Muscle of back (tissue), 11 donors: ENCODE results near the gene NUP98. TPM values are rescaled to one million over a fixed set of nuclear protein-coding genes. Genes with fewer than 3 reads are reported as not detected.
"Not testable (repeated sequence)": the region's sequence is repeated elsewhere in the genome, so short reads cannot be mapped to it uniquely, and the experiment has no call there.

Experiments used
- DNase-seq, 3 donors: peaks; one replicate each; pipeline versions ENCODE4 v3.0.0 to v3.0.0-alpha.2; 2013
- polyA plus RNA-seq, 10 donors: library from polyadenylated mRNA; unstranded; fragments of 120-200 nt; gene quantifications; one replicate each; pipeline ENCODE4 v1.2.1, GENCODE V29; 2013; ENCODE audit not compliant: insufficient read length in 10 of 10

Gene NUP98
- polyA plus RNA-seq, 10 donors = 32.0 to 46.1 (median 38.1) TPM

DNA sequence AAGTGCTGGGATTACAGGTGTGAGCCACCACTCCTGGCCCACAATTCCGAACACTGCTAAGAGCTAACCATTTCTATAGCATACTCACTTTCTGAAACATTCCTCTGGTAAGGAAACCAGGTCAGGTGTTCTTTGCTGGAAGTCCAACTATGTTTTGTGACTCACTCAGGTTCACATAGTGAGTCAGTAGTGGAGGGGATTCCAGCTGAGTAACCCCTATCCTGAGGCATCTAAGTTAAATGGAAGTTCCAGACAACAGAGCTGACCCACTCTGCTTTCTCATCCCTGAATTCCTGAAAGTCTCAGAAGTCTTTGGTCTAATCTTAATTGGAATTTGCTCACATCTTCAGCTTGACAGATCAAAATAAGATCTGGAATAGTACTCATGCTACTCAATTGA is 123.2 kb downstream of the NUP98 start:
- peak in 1 of 3 donors; percentile 8 for DNase-seq

DNA sequence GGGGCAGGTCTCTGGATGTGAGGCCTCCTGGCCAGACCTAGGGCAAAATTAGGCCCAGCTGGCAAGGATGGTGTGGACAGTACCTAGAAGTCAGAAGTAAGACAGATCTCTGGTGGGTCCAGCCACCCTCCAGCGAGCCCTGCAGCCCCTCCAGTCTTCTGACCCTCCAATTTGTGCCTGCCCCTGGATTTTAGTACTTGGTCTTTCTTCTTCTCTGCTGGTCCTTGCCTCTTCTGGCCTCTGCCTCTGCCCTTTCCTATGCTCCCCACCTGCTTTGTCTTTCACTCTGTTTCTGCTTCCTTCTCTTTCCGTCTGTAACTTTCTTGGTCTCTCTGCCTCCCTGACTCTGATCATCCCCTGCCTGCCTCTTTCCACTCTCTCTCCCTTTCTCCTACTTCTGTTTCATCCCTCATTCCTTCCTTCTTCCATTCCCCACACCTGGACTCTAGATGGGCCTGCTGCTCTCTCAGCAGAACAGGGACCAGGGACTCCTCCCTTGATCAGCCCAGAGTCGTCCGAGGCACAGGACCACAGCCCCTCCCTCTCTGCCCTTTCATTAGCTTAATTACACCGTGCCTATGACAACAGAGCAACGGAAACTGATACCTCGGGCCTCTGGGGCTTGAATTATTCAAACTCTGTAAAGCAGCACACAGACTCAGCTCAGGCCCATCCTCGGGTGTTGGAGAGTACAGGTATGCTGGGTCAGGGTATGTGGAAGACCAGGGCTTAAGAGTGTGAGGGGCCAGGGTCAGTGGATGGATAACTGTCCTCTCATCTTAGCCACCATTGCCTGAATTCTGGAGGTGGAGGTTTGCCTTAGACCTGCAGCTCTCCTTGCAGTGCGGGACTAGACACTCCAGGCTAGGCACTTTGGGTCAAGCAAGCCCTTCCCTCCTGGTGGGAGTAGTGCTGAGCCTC is 125.8 kb downstream of the NUP98 start, which contains the start of gene CHRNA10:
Gene CHRNA10 (minus strand): TSS at position 51 of the 921 bp plus-strand sequence. CDS start 72 bp downstream, outside the sequence.
- no peak for DNase-seq

GRCh38 chr11:3669742-3670183 is 127.6 kb downstream of the NUP98 start:
- DNase-seq = no peak

DNA sequence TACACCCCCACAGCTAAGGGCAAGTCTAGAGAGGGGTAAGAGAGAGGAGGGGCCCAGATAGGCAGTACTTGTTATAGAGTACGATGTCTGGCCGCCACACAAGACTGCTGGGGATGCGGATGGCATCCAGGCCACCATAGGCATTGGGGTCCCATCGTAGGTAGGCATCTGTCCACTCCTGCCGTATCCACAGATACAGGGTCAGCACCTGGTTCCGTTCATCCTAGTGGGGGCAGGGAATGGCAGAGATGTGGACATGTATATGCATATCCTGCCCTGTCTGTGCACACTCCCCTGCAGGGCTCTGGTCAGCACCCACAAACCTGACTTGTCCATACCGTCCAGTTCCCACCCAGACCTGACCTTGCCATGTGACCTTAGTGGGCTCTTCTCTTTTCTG is 128.2 kb downstream of the NUP98 start:
- DNase-seq = no peak

DNA sequence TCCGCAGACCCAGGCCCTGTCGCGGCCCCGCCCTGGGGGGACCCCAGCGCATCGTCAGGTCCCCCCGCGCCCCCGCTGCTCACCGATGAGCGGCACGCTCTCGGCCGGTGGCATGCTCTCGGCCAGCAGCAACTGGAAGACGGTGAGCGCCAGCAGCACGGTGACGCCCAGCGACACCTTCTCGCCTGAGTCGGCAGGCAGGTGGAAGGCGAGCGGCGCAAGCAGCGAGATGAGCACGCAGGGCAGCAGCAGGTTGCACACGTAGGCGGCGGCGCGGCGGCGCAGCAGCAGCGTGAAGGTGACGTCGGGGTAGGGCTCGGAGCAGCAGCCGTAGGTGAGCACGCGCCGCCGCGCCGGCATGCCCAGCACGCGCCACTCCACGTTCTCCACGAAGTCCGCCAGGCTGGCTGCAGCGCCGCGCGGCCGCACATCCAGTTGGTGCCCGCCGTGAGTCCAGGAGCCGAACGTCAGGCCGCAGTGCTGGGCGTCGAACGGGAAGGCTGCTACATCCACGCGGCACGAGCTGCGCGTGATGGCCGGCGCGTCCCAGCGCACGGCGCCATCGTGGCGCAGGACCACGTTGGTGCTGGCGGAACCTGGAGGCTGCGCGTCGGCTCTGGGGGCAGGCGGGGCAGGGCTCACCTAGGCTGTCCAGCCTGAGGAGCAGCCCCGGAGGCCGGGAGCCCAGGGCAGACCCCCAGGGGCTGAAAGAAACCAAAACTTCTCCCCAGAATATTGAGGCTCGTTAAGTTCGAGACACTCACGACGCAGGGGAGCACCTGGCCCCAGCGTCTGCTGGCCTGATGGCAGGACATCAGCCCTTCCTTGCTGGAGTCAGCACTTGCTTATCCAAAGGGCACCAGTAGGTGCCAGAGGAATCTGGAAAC is 130.0 kb downstream of the NUP98 start:
- DNase-seq = no peak

DNA sequence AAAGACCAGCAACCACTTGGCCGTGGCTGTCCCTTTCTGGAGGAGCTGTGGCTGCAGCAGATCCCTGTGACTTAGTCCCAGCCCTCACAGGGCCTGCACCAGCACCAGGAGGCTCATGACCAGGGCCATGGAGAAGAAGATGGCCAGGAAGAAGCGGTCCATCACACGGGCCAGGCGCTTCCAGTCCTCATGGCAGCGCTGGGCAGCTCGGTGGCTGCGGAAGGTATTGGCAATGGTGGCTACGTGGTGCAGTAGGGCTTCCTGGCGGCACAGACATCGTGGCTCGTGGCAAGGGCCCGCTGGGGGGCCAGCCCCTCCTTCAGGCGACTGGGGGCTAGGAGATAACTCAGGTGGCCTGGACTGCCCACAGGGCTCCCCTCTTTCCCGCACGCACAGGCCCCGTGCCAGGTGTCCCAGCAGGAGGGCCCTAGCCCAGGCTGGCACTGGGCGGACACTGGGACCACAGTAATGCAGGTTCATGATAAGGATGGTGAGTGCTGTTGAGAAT is 131.3 kb downstream of the NUP98 start:
- no peak for DNase-seq

DNA sequence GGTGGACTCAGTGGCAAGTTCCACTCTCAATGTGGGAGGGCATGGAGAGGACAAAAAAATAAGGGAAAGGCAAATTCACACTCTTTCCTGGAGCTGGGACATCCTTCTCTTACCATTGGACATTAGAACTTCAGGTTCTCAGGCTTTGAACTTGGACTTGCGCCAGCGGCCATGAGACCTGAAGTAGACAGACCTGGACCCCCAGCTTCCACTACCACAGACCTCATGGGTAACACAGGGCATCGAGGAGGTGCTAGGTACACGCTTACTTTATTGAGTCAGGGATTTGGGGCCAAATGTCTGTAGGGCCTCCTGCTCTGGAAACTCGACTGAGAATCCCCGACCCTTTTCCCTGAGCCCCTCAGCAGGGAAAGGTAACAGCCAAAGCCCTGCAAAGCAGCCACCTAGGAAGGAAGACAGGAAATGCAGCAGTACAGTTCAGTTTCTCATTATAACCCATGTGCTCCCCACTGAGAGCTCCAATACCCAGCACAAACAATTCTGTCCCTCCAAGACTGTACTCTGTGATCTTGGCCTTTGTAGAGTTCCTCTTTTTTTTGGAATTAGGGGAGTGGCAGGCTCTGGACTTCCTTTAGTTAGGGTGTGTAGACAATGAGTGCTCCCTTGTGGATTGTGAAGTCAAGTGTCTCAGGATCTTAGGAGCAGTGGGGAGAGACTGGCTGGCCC is 131.9 kb downstream of the NUP98 start:
- no peak for DNase-seq

DNA sequence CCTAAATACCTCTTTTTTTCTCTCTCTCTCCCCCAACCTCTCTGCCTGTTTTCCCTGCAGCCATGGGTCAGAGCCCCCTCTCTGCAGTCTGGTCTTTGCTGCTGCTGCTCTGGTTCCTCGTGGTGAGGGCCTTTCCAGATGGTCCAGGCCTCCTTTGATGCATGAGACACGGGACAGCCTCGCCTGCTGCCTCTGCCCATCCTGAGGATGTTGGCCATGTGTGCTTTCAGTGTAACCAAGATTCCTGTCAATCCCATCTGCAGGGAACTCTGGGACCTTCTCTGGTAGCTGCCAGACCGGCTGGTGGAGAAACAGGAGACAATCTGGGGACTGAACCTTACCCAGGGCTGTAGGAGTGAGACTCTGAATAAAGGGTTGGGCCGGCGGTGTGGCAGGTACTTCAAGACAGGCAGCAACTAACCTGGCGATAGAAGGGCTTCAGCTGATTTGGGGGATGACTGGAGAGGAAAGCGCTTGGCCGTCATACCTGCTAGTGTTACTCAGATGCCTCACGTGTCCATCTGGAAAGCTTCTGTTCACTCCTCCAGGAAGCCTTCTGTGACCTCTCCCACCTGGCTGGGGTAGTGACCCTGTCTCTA is 133.2 kb downstream of the NUP98 start:
- no peak for DNase-seq

DNA sequence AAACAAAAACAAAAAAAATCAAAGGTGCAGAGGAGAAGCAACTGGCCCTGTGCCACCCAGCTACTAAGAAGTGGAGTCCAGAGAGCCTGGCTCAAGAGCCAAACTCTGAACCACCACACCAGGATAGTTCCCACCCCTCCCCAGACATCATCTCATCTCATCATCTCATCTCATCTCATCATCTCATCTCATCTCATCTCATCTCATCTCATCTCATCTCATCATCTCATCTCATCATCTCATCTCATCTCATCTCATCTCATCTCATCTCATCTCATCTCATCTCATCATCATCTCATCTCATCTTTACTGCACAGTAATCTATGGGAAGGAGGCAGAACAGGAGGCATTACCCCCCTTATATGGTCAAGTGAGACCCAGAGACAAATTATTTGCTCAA is 134.5 kb downstream of the NUP98 start:
- no peak for DNase-seq

DNA sequence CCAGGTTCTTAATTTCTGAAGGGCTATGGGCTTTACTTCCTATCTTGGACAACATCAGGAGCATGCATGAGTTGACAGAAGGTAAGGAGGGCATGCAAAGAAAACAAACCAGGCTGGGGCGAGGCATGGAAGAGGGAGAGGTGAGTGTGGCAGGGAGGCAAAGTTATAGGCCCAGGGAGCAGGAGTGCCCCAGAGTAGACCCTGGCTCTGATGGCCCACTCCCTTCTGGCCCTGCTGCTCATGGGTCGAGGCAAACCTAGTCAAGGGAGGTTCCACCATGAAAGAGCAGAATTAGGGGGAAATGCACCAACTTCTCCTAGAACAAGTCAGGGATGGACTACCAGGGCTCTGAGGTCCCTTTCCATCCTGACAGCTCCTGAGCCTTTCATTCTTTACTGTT is 136.4 kb downstream of the NUP98 start:
- DNase-seq = no peak

GRCh38 chr11:3659595-3660515 is 137.5 kb downstream of the NUP98 start:
- DNase-seq = no peak

DNA sequence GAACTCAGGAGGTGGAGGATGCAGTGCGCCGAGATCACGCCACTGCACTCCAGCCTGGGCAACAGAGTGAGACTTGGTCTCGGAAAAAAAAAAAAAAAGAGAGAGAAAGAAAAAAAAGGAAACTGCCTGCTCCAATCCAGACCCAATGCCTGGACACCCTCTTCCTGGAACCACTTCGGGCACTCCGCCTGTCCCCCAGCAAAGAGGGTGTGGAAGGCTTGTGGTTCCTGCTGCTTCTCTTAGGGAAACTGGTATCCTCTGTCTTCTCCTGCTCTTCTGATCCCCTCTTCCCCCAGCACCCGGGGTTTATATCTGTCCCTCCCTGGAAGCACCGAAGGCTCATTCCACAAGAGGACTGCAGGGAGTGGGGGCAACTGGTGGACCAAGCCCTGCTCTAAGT is 139.1 kb downstream of the NUP98 start:
- no peak for DNase-seq

- not testable (repeated sequence) for DNase-seq
Measured at GRCh38 chr11:3657331-3657730, 140.0 kb downstream of the NUP98 start.

DNA sequence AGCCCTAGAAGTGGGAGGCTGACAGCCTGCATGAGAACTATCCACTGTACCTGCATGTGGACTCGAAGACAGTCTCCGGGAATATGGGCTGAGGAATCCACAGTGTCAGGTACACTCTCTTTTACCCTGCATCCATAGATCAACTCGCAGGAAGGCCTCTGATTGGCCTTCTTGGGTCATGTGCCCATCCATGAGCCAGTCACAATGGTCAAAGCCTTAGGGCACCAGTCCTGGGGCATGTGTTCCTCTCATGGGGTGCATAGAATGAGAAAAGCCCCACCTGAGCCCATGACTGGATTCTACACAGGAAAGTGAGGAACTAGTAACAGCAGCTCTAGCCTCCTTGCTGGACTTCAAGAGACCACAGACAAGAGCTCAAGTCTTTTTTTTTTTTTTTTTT is 141.8 kb downstream of the NUP98 start:
- DNase-seq = no peak

GRCh38 chr11:3652514-3652913 is 144.8 kb downstream of the NUP98 start:
- DNase-seq = not testable (repeated sequence)

DNA sequence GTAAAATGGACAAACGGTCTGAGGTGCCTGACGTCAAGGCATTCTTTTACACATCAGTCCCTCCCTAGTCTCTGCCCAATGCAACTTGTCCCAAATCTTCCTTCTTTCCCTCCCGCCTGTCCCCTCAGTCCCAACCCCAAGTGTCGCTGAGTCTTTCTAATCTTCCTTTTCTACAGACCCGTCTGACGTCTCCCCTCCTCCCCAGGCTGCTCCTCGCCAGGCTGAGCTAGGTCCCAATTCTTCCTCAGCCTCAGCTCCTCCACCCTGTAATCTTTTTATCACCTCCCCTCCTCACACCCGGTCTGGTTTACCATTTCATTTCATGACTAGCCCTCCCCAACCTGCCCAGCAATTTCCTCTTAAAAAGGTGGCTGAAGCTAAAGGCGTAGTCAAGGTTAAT is 148.0 kb downstream of the NUP98 start:
- DNase-seq = not testable (repeated sequence)

DNA sequence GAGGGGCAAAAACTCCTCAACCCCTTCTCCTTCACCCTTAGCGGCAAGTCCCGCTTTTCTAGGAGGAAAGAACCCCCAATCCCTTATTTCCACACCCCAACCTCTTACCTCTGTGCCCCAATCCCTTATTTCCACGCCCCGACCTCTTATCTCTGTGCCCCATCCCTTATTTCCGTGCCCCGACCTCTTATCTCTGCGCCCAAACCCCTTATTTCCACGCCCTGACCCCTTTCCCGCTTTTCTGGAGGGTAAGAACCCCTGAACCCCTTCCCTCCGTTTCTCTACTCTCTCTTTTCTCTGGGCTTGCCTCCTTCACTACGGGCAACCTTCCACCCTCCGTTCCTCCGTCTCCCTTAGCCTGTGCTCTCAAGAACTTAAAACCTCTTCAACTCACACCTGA is 148.5 kb downstream of the NUP98 start:
- not testable (repeated sequence) for DNase-seq

DNA sequence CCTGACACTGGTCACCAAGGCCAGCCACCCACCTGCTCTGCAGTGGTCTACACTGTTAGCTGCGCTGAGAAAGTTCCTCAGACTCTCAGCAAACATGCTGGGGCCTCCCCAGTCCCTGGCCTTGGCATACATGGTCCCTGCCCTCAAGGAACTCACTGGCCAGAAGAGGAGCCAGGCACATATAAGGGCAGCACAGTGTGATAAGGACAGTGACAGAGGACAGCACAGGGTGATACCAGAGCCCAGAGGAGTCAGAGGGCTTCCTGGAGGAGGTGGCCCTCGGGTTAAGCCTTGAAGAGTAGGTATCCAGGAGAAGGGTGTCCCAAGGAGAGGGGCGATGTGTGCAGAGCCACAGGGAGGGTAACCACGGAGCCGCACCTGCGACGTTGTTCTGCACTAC is 151.8 kb downstream of the NUP98 start:
- DNase-seq = no peak

- DNase-seq = peak in 2 of 3 donors; percentile 38 to 41
Measured at GRCh38 chr11:3644817-3645235, 152.5 kb downstream of the NUP98 start, which contains the start of gene ART1. Gene ART1, plus strand, starts transcription at chr11:3645128. Its CDS starts 14,086 bp downstream, at chr11:3659214.

DNA sequence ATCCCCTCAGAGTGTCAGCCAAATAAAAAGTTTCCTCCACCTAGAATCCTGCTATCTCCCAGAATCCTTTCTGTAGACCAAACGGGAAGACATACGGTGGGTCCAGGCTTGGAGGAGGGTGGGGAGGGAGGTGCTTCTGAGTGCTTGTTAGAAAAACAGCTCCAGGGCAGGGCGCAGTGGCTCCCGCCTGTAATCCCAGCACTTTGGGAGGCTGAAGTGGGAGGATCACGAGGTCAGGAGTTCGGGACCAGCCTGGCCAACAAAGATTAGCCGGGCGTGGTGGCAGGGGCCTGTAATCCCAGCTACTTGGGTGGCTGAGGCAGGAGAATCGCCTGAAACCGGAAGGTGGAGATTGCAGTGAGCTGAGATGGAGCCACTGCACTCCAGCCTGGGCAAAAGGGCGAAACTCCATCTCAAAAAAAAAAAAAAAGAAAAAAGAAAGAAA is 154.2 kb downstream of the NUP98 start:
- peak in 1 of 3 donors; percentile 40 for DNase-seq
